GM18511 (cell line): ENCODE results near the gene BFSP1.
A peak's percentile ranks its signal among the peaks of the same experiment; 100 is the strongest.

Experiments used
- ATAC-seq: cut with Tn5 transposase; IDR thresholded peaks from one replicate; pipeline ENCODE4 v1.9.1; 2021; ENCODE audit warnings: mild to moderate bottlenecking, moderate library complexity; ENCODE audit not compliant: unreplicated experiment

BFSP1 gene

GRCh38 chr20:17524560-17524959, 6.6 kb downstream of the BFSP1 start:
- no peak for ATAC-seq

GRCh38 chr20:17523326-17523725, 7.9 kb downstream of the BFSP1 start:
- ATAC-seq: no peak

GRCh38 chr20:17522528-17522927, 8.7 kb downstream of the BFSP1 start:
- no peak for ATAC-seq

GRCh38 chr20:17520583-17520982, 10.6 kb downstream of the BFSP1 start:
- no peak for ATAC-seq

- no peak for ATAC-seq
Measured at GRCh38 chr20:17519606-17520285, 11.4 kb downstream of the BFSP1 start.

GRCh38 chr20:17518339-17519052, 12.7 kb downstream of the BFSP1 start:
- ATAC-seq: no peak

GRCh38 chr20:17515053-17515452, 16.1 kb downstream of the BFSP1 start:
- ATAC-seq: no peak

GRCh38 chr20:17513939-17514338, 17.2 kb downstream of the BFSP1 start:
- ATAC-seq: no peak

GRCh38 chr20:17511401-17511800, 19.8 kb downstream of the BFSP1 start:
- ATAC-seq: no peak

GRCh38 chr20:17510548-17510947, 20.6 kb downstream of the BFSP1 start:
- no peak for ATAC-seq

GRCh38 chr20:17508756-17509155, 22.4 kb downstream of the BFSP1 start:
- ATAC-seq: no peak

- ATAC-seq: no peak
Measured at GRCh38 chr20:17507531-17507930, 23.6 kb downstream of the BFSP1 start.

- no peak for ATAC-seq
Measured at GRCh38 chr20:17507032-17507431, 24.1 kb downstream of the BFSP1 start.

- no peak for ATAC-seq
Measured at GRCh38 chr20:17505636-17506517, 25.3 kb downstream of the BFSP1 start.

- peak; percentile 88 for ATAC-seq
Measured at GRCh38 chr20:17504898-17505635, 26.1 kb downstream of the BFSP1 start.

- ATAC-seq: peak; percentile 19
Measured at GRCh38 chr20:17504066-17504897, 26.9 kb downstream of the BFSP1 start.

GRCh38 chr20:17503301-17504065, 27.7 kb downstream of the BFSP1 start:
- no peak for ATAC-seq

GRCh38 chr20:17502105-17502504, 29.1 kb downstream of the BFSP1 start:
- no peak for ATAC-seq

- no peak for ATAC-seq
Measured at GRCh38 chr20:17501701-17502100, 29.5 kb downstream of the BFSP1 start.
